HepG2 (cell line): ENCODE measurements around the gene PRSS22. TPM values are rescaled to one million over a fixed set of nuclear protein-coding genes. Genes with fewer than 3 reads are reported as not detected.

ENCODE experiments used
- ATAC-seq: fragments of 200-7000 bp; cut with Tn5 transposase; 3 replicates; pipeline ENCODE4 v1.9.1; 2020; ENCODE audit warnings: mild to moderate bottlenecking, moderate library complexity
- BruUV-seq: library from RNA; stranded (reverse); fragments of 400-500 nt; replicated peaks from 2 replicates; lab custom pipeline; 2021; lab: Mats Ljungman, UMichigan
- CTCF ChIA-PET: fragments of 300-600 bp; formaldehyde crosslinking; extraction: SDS; loops from one replicate; lab custom pipeline; 2021; ENCODE audit warnings: low total read pairs, inconsistent platforms, low intra/inter-chr PET ratio; lab: Yijun Ruan, JAX
- POLR2A ChIA-PET: fragments of 350-600 bp; sonication (Branson Sonifier 250); formaldehyde crosslinking; loops from one replicate; lab custom pipeline; 2020; ENCODE audit warnings: antibody characterized with exemption, inconsistent platforms; lab: Yijun Ruan, JAX
- DNase-seq: peaks from one replicate; pipeline ENCODE4 v3.0.0-alpha.2; 2015; ENCODE audit warnings: low spot score
- FAIRE-seq: peaks from 3 replicates; lab custom pipeline; 2011; peaks lifted over from hg19 to GRCh38; lab: Jason Lieb, UNC
- H2AFZ ChIP-seq: one replicate; pipeline ENCODE4 v1.6.1; 2011; ENCODE audit warnings: low read length, inconsistent platforms
- H3K27ac ChIP-seq: fragments of 300-600 bp; 3 replicates; pipeline ENCODE4 v1.8.0; 2011; ENCODE audit warnings: mixed run types, mild to moderate bottlenecking, mixed read lengths, low read length, inconsistent platforms; ENCODE audit not compliant: insufficient read depth; ENCODE audit errors: extremely low read length
- H3K27me3 ChIP-seq, 2 experiments: fragments of 200-600 bp in 1 of 2; 2 replicates in 1 of 2; 3 replicates in 1 of 2; pipeline versions ENCODE4 v1.6.0 to v1.8.0; 2011; ENCODE audit warnings: low read length in 2 of 2, mild to moderate bottlenecking in 2 of 2, moderate library complexity in 2 of 2, inconsistent platforms in 1 of 2; ENCODE audit not compliant: insufficient read depth in 2 of 2, control insufficient read depth in 1 of 2
- H3K36me3 ChIP-seq, 2 experiments: fragments of 200-600 bp in 1 of 2; replicated peaks in 1 of 2; 2 replicates in 1 of 2; 3 replicates in 1 of 2; pipeline versions ENCODE4 v1.5.1 to v1.8.0; 2011; ENCODE audit warnings: low read length in 2 of 2, inconsistent platforms in 1 of 2; ENCODE audit not compliant: insufficient read depth in 2 of 2, control insufficient read depth in 1 of 2
- H3K4me1 ChIP-seq: 2 replicates; pipeline ENCODE4 v1.5.1; 2012; ENCODE audit warnings: low read length, inconsistent platforms; ENCODE audit not compliant: insufficient read depth
- H3K4me2 ChIP-seq: 2 replicates; pipeline ENCODE4 v1.6.0; 2011; ENCODE audit warnings: low read depth, low read length, inconsistent platforms
- H3K4me3 ChIP-seq, 3 experiments: fragments of 200-600 bp in 1 of 3; sonication (generic), shearing (Covaris generic) in 1 of 3; replicated peaks in 1 of 3; 2 replicates each; pipeline ENCODE4 v1.5.1; 2011 to 2016; ENCODE audit warnings: low read length in 3 of 3, inconsistent platforms in 2 of 3, low read depth in 2 of 3, mild to moderate bottlenecking in 2 of 3, control low read depth in 1 of 3, mixed read lengths in 1 of 3; ENCODE audit not compliant: insufficient read depth in 1 of 3
- H3K79me2 ChIP-seq: one replicate; pipeline ENCODE4 v1.6.1; 2011; ENCODE audit warnings: low read length, inconsistent platforms; ENCODE audit not compliant: insufficient read depth
- H3K9ac ChIP-seq: 2 replicates; pipeline ENCODE4 v1.6.0; 2011; ENCODE audit warnings: mild to moderate bottlenecking, low read depth, low read length, inconsistent platforms; ENCODE audit not compliant: insufficient read depth
- H3K9me3 ChIP-seq: 2 replicates; pipeline ENCODE4 v1.5.1; 2012; ENCODE audit warnings: mild to moderate bottlenecking, low read length
- H4K20me1 ChIP-seq: 2 replicates; pipeline ENCODE4 v1.6.0; 2011; ENCODE audit warnings: inconsistent platforms, mild to moderate bottlenecking, low read length, moderate library complexity; ENCODE audit not compliant: insufficient read depth
- GABPB1 ChIP-seq: IDR thresholded peaks from 2 replicates; pipeline ENCODE4 v1.6.1; 2016; ENCODE audit warnings: mild to moderate bottlenecking, missing genetic modification reagents, moderate library complexity, missing compliant biosample characterization
- HNF4A ChIP-seq: sonication (generic); formaldehyde crosslinking; IDR thresholded peaks from 2 replicates; pipeline ENCODE4 v1.4.0; 2020; ENCODE audit warnings: missing genetic modification reagents
- HNRNPLL ChIP-seq: fragments of 200-400 bp; formaldehyde crosslinking; IDR thresholded peaks from 2 replicates; pipeline ENCODE4 v1.6.1; 2017; ENCODE audit warnings: mild to moderate bottlenecking, low read depth, low read length; ENCODE audit not compliant: poor library complexity, severe bottlenecking
- TMF1 ChIP-seq: sonication (generic); formaldehyde crosslinking; IDR thresholded peaks from 2 replicates; pipeline ENCODE4 v1.8.1; 2022; ENCODE audit warnings: low read depth, missing genetic modification reagents
- U2AF2 ChIP-seq: fragments of 200-400 bp; formaldehyde crosslinking; IDR thresholded peaks from 2 replicates; pipeline ENCODE4 v1.6.1; 2017; ENCODE audit warnings: low read depth, mild to moderate bottlenecking, low read length
- ZNF205 ChIP-seq: IDR thresholded peaks from 2 replicates; pipeline ENCODE4 v1.6.1; 2018; ENCODE audit warnings: missing biosample characterization, missing genetic modification reagents
- ZNF3 ChIP-seq: IDR thresholded peaks from 2 replicates; pipeline ENCODE4 v1.7.0; 2017; ENCODE audit warnings: inconsistent platforms
- WGBS: methylation state at CpG from one replicate; pipeline ENCODE4 v1.1.6; 2017; ENCODE audit warnings: low lambda C conversion rate; 5-methylcytosine and 5-hydroxymethylcytosine counted together
- in situ Hi-C: cut with HindIII; loops from 2 replicates; pipeline ENCODE4 v1.10.0; 2017; ENCODE audit warnings: low pct_unique_long_range_greater_than_20kb; ENCODE audit not compliant: extremely low pct_ligation_motif_present
- intact Hi-C: fragments of 100-400 bp; cut with micrococcal nuclease; formaldehyde crosslinking; loops from one replicate; pipeline ENCODE4 v1.10.0; 2022; ENCODE audit not compliant: unreplicated experiment
- polyA plus RNA-seq, 8 experiments: library from polyadenylated mRNA; depleted of rRNA in 3 of 8; stranded (reverse) in 7 of 8; unstranded in 1 of 8; fragments of >200 nt; fragmentation: Illumina TruSeq in 4 of 8; extraction: Trizol in 4 of 8; gene quantifications; 2 replicates each; pipeline versions ENCODE4 v1.2.1 to v1.2.3, GENCODE V29; 2011 to 2016; ENCODE audit warnings: low read depth in 4 of 8, missing spikeins in 1 of 8, mixed read lengths in 1 of 8; ENCODE audit not compliant: insufficient read depth in 1 of 8
- total RNA-seq, 5 experiments: library from RNA; depleted of rRNA; stranded (reverse); fragments of >200 nt; fragmentation: Illumina TruSeq; extraction: Trizol; gene quantifications; 2 replicates each; pipeline ENCODE4 v1.2.3, GENCODE V29; 2016; ENCODE audit warnings: low read depth in 1 of 5
- TF ChIP-seq, protein P1 (sequence below): sonication (generic); formaldehyde crosslinking; conservative IDR thresholded peaks from 2 replicates; pipeline ENCODE4 v1.4.0; 2020; ENCODE audit warnings: mild to moderate bottlenecking, missing genetic modification reagents, moderate library complexity

The PRSS22 gene
- total and polyA plus RNA-seq, 2 of the 13 experiments (the other 11 are each of a cell fraction or from before 2014, with no cell fraction given), result 0.24 to 0.32 TPM

DNA sequence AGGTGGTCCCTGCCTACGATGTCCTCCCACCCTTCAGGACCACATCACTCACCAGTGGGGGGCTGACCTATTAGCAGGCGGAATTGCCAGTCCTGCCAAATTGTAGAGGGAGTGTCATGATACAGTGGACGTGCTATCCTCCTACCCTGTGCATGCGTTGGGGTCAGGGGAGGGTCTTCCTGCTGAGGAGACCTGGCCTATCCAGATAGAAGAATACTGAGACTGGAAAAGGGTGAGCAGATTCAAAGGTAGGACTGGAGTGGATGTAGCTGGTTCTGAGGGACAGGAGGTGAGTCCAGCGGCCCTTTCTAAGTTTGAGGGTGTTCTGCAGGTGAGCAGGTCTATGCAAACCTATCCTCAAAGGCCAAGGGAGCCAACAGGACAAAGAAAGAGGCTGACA lies 51.7 kb downstream of the PRSS22 start:
- Histone ChIP-seq H3K4me3 (no peak overlapping the region), H3K9me3 (peaks cover 4% of the 10 kb centered on the region; the same call in 1 of the 2 replicates), H3K36me3 (no peaks in the 10 kb centered on the region), H2AFZ (no peak overlapping the region), H4K20me1 (no peaks in the 10 kb centered on the region), H3K27me3 (peaks cover 1 to 43% of the 10 kb centered on the region in 2 experiments; a peak in 4 of 5 replicates), H3K27ac (no peak overlapping the region), H3K4me1 (peaks cover 7% of the 10 kb centered on the region; the same call in 1 of the 2 replicates), H3K4me2 (no peak overlapping the region), H3K9ac (no peak overlapping the region), H3K79me2 (no peaks in the 10 kb centered on the region)
- DNase-seq, result no peak
- CTCF ChIA-PET, result no interaction called here
- no TSS peak for BruUV-seq
- no peak for FAIRE-seq
- intact Hi-C loops (no loop called here), in situ Hi-C loops (no loop called here)
- no peak for ATAC-seq
- WGBS, result 11% methylated on average over 4 of the region's 5 CpGs
- POLR2A ChIA-PET, result no interaction called here
- TF ChIP-seq TMF1 (CRISPR knock-in tag), result no peak
- TF ChIP-seq HNF4A, result no peak
- no peak for TF ChIP-seq GABPB1 (CRISPR knock-in tag)
- no peak for TF ChIP-seq HNRNPLL
- TF ChIP-seq ZNF3 (CRISPR knock-in tag), result no peak
- TF ChIP-seq, protein P1, sequence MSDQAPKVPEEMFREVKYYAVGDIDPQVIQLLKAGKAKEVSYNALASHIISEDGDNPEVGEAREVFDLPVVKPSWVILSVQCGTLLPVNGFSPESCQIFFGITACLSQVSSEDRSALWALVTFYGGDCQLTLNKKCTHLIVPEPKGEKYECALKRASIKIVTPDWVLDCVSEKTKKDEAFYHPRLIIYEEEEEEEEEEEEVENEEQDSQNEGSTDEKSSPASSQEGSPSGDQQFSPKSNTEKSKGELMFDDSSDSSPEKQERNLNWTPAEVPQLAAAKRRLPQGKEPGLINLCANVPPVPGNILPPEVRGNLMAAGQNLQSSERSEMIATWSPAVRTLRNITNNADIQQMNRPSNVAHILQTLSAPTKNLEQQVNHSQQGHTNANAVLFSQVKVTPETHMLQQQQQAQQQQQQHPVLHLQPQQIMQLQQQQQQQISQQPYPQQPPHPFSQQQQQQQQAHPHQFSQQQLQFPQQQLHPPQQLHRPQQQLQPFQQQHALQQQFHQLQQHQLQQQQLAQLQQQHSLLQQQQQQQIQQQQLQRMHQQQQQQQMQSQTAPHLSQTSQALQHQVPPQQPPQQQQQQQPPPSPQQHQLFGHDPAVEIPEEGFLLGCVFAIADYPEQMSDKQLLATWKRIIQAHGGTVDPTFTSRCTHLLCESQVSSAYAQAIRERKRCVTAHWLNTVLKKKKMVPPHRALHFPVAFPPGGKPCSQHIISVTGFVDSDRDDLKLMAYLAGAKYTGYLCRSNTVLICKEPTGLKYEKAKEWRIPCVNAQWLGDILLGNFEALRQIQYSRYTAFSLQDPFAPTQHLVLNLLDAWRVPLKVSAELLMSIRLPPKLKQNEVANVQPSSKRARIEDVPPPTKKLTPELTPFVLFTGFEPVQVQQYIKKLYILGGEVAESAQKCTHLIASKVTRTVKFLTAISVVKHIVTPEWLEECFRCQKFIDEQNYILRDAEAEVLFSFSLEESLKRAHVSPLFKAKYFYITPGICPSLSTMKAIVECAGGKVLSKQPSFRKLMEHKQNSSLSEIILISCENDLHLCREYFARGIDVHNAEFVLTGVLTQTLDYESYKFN, result no peak
- no peak for TF ChIP-seq U2AF2
- no peak for TF ChIP-seq ZNF205 (CRISPR knock-in tag)
- TF ChIP-seq, all 625 proteins: peak for 0
